Central memory CD8-positive, alpha-beta T cell (primary cell): Measurements from ENCODE around the gene PTPRC.

Experiments
- ATAC-seq: fragments of 150-1000 bp; cut with Tn5 transposase; replicated peaks from 2 replicates; pipeline ENCODE4 v1.10.0; 2022; ENCODE audit warnings: mild to moderate bottlenecking, moderate FRiP score, moderate number of reproducible peaks; ENCODE audit not compliant: poor library complexity, severe bottlenecking; ENCODE audit errors: extremely low read depth
- DNase-seq, 2 donors: peaks; one replicate each; pipeline ENCODE4 v3.0.0; 2021; ENCODE audit warnings: low spot score in 2 of 2
- H3K27ac Mint-ChIP-seq: one replicate; pipeline ENCODE4 v1.8.0; 2022; ENCODE audit warnings: low read depth, mild to moderate bottlenecking, moderate library complexity, mixed read lengths
- H3K27me3 Mint-ChIP-seq: one replicate; pipeline ENCODE4 v1.8.0; 2022; ENCODE audit warnings: mixed read lengths
- H3K36me3 Mint-ChIP-seq: one replicate; pipeline ENCODE4 v1.8.0; 2022; ENCODE audit warnings: mild to moderate bottlenecking, moderate library complexity, mixed read lengths; ENCODE audit not compliant: insufficient read depth
- H3K4me1 Mint-ChIP-seq: one replicate; pipeline ENCODE4 v1.8.0; 2022; ENCODE audit warnings: mixed read lengths
- H3K4me3 Mint-ChIP-seq: one replicate; pipeline ENCODE4 v1.8.0; 2022; ENCODE audit warnings: mild to moderate bottlenecking, moderate library complexity, mixed read lengths
- H3K9me3 Mint-ChIP-seq: one replicate; pipeline ENCODE4 v1.8.0; 2022; ENCODE audit warnings: mixed read lengths

PTPRC gene

DNA sequence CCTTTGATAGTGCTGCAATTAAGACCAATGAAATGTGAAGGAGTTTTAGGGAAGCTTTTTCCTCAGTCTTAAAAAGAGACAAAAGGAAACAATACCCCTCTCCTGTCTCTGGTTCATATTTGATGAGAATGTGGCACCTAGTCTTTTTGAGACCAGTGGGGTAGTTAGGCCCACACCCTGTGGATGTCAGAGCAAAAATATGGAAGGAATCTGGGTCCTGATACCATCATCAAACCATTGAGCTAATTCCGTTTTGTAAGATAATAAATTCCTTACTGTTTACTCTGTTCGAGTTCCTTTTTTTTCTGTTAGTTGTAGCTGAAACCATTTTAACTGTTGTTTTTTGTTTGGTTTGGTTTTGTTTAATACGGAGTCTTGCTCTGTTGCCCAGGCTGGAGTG, 33.3 kb downstream of the PTPRC start:
- Mint-ChIP-seq H3K27me3 (no peaks in the 10 kb centered on the region), H3K27ac (peak overlapping the region; percentile 78), H3K4me1 (peaks cover 82% of the 10 kb centered on the region), H3K36me3 (peaks cover 69% of the 10 kb centered on the region), H3K4me3 (peak overlapping the region; percentile 33), H3K9me3 (no peaks in the 10 kb centered on the region)
- ATAC-seq = no peak
- DNase-seq = no peak

DNA sequence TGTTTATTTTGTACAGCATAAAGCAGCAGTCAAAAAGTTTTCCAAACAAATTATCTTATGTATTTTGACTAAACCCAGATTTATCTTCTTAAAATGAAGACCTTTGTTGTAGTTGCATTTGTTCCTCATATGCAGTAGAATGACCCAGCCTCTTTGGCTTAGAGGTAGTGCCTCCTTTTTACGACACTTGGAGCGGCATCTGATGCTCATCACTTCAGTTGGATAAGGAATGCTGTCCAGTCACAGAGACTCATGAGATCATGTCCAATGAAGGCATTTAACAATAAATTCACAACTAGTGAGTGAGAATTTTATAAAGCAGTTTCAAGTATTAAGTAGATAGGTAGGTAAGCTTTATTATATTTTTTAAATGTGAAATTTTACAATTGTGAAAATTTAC, 35.2 kb downstream of the PTPRC start:
- ATAC-seq = no peak
- Mint-ChIP-seq H3K4me3 (no peak overlapping the region), H3K4me1 (peaks cover 78% of the 10 kb centered on the region), H3K9me3 (no peaks in the 10 kb centered on the region), H3K27ac (no peak overlapping the region), H3K36me3 (peaks cover 69% of the 10 kb centered on the region), H3K27me3 (no peaks in the 10 kb centered on the region)
- DNase-seq = no peak

GRCh38 chr1:198676253-198676652, 37.4 kb downstream of the PTPRC start:
- Mint-ChIP-seq H3K36me3 (peaks cover 80% of the 10 kb centered on the region), H3K27ac (peak overlapping the region; percentile 98), H3K4me3 (peak overlapping the region; percentile 79), H3K4me1 (peaks cover 74% of the 10 kb centered on the region), H3K27me3 (no peaks in the 10 kb centered on the region), H3K9me3 (no peaks in the 10 kb centered on the region)
- DNase-seq (no peak), ATAC-seq (no peak)

DNA sequence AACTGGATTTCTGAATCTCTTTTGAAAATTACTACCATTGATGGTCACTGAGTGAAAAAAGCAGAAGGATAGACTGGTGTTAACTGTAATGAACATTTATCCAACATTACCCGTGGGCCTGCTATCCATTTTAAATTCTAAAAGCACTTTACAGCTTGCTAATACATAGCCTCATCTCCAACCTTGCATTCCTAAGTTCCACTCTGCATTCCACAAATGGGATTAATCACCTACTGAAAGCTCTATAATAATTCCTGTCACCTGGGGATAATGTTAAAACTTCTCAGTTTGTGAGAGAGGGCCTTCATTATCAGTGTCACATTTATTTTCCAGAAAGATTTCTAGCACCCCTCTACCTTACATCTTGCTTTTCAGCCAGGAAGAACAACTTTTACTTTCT, 38.2 kb downstream of the PTPRC start:
- H3K4me1 Mint-ChIP-seq = peaks cover 69% of the 10 kb centered on the region
- no peaks in the 10 kb centered on the region for H3K9me3 Mint-ChIP-seq
- H3K4me3 Mint-ChIP-seq = peak overlapping the region; percentile 79
- H3K36me3 Mint-ChIP-seq = peaks cover 81% of the 10 kb centered on the region
- H3K27ac Mint-ChIP-seq = peak overlapping the region; percentile 98
- DNase-seq (no peak), ATAC-seq (no peak)
- no peaks in the 10 kb centered on the region for H3K27me3 Mint-ChIP-seq

- Mint-ChIP-seq H3K36me3 (peaks cover 80% of the 10 kb centered on the region), H3K4me1 (peaks cover 69% of the 10 kb centered on the region), H3K4me3 (peak overlapping the region; percentile 79), H3K27me3 (no peaks in the 10 kb centered on the region), H3K9me3 (no peaks in the 10 kb centered on the region), H3K27ac (peak overlapping the region; percentile 98)
- ATAC-seq = no peak
- no peak for DNase-seq
Measured at GRCh38 chr1:198677871-198678270, 39.0 kb downstream of the PTPRC start.

GRCh38 chr1:198678301-198678836, 39.5 kb downstream of the PTPRC start:
- Mint-ChIP-seq H3K4me3 (peak overlapping the region; percentile 79), H3K4me1 (peaks cover 69% of the 10 kb centered on the region), H3K36me3 (peaks cover 77% of the 10 kb centered on the region), H3K27ac (peak overlapping the region; percentile 98), H3K9me3 (no peaks in the 10 kb centered on the region), H3K27me3 (no peaks in the 10 kb centered on the region)
- DNase-seq (peak in 1 of 2 donors; percentile 65), ATAC-seq (peak; percentile 39)

GRCh38 chr1:198678901-198679329, 40.1 kb downstream of the PTPRC start:
- peak overlapping the region; percentile 79 for H3K4me3 Mint-ChIP-seq
- no peak for ATAC-seq
- H3K27ac Mint-ChIP-seq = peak overlapping the region; percentile 98
- H3K9me3 Mint-ChIP-seq = no peaks in the 10 kb centered on the region
- H3K36me3 Mint-ChIP-seq = peaks cover 74% of the 10 kb centered on the region
- DNase-seq = no peak
- H3K27me3 Mint-ChIP-seq = no peaks in the 10 kb centered on the region
- H3K4me1 Mint-ChIP-seq = peaks cover 70% of the 10 kb centered on the region

- peaks cover 73% of the 10 kb centered on the region for H3K4me1 Mint-ChIP-seq
- H3K4me3 Mint-ChIP-seq = peak overlapping the region; percentile 79
- peak overlapping the region; percentile 98 for H3K27ac Mint-ChIP-seq
- ATAC-seq (peak; percentile 18), DNase-seq (peak; percentile 36 to 57)
- H3K27me3 Mint-ChIP-seq = no peaks in the 10 kb centered on the region
- peaks cover 73% of the 10 kb centered on the region for H3K36me3 Mint-ChIP-seq
- no peaks in the 10 kb centered on the region for H3K9me3 Mint-ChIP-seq
Measured at GRCh38 chr1:198679535-198680173, 40.8 kb downstream of the PTPRC start.

DNA sequence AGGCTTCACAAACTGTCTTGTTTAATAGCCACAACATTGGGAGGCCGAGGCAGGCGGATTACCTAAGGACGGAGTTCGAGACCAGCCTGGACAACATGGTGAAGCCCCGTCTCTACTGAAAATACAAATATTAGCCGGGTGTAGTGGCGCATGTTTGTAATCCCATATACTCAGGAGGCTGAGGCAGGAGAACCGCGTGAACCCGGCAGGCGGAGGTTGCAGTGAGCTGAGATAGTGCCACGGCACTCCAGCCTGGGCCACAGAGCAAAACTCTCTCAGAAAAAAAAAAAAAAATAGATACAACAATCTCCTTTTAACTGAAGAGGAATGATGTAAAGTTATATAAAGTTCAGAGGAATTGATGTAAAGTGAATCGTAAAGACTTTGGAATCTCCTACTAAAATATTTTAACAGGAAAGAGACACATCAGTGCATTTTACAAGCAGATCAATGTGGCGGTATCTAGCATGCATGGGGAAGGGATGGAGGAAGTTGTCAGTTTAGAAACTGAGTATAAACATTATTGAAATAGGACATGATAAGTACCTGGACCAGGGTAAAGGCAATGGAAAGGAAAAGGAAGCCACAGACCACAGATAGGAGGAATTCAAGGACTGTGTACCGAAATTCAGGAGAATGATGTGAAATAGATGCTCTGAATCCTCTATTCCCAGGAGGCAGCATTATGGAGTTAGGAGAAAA, 41.5 kb downstream of the PTPRC start:
- no peak for ATAC-seq
- no peaks in the 10 kb centered on the region for H3K27me3 Mint-ChIP-seq
- H3K4me1 Mint-ChIP-seq = peaks cover 70% of the 10 kb centered on the region
- H3K27ac Mint-ChIP-seq = peak overlapping the region; percentile 98
- H3K36me3 Mint-ChIP-seq = peaks cover 71% of the 10 kb centered on the region
- no peak for DNase-seq
- H3K4me3 Mint-ChIP-seq = peak overlapping the region; percentile 79
- H3K9me3 Mint-ChIP-seq = no peaks in the 10 kb centered on the region

- ATAC-seq = peak; percentile 22
- peak overlapping the region; percentile 98 for H3K27ac Mint-ChIP-seq
- H3K4me3 Mint-ChIP-seq = peak overlapping the region; percentile 79
- H3K9me3 Mint-ChIP-seq = no peaks in the 10 kb centered on the region
- DNase-seq = no peak
- no peaks in the 10 kb centered on the region for H3K27me3 Mint-ChIP-seq
- H3K36me3 Mint-ChIP-seq = peaks cover 66% of the 10 kb centered on the region
- H3K4me1 Mint-ChIP-seq = peaks cover 67% of the 10 kb centered on the region
Measured at GRCh38 chr1:198681252-198681651, 42.4 kb downstream of the PTPRC start.

DNA sequence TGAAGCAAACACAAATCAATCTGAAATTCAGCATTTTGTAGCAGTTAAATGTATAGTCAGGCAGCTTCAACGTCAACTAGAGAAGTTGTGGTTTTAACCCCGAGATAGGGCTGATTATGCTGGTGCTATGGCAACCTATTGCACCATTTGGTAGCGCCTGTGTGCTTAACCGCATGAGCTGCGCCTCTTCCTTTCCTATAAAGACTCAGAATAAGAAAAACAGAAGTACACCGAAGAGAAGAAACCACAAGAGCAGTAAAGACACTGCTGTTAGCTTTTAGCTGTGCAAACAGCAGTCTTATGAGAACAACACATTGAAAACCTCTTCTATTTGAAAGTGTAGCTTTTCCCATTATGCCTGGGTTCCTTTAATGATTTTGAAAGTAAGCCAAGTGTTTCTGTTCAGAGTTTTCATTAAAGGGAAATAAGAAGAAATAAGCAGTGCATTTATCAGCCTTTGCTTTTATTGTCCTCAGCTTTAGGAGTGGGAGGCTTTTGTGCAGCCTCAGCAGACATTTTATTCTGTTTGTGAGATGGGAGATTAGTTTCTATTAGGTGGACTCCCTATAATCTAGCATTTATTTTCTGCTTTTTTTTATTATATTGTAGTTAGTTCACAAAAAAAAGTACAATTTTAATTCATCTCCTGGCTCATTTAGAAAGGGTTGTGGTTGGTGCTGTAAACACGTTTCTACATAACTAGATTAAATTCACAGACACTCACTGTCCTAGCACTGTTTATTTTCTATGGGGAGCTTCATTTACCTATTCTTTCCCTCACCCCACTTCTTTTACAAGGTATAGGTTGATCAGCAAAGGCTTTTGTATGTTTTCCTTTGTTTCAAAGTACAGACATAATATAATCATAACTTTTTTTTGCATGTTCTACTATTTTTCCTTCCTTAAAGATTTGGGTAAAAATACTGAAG, 43.3 kb downstream of the PTPRC start:
- Mint-ChIP-seq H3K27ac (peak overlapping the region; percentile 98), H3K4me1 (peaks cover 65% of the 10 kb centered on the region)

DNA sequence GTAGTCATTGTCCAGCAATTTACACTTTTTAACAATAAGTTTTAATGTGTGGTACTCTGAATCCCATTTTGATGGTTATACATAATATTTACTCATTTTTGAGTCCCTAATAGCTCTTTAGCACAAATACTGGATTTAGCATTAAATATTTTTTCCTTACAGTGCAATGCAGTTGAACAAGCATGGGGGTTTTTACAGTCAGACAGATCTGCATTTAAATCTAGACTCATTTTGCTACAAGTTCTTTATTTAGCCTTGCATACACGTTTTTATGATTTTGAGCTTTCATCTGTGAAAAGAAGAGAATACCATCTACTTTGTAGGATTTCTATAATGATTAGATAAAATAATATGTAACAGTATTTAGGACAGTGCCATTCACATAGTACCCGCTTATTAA, 44.0 kb downstream of the PTPRC start:
- Mint-ChIP-seq H3K36me3 (peaks cover 57% of the 10 kb centered on the region), H3K4me1 (peaks cover 67% of the 10 kb centered on the region), H3K27ac (peak overlapping the region; percentile 98), H3K9me3 (no peaks in the 10 kb centered on the region), H3K4me3 (peak overlapping the region; percentile 79), H3K27me3 (no peaks in the 10 kb centered on the region)
- ATAC-seq (no peak), DNase-seq (no peak)

More for the DNA sequence above, 43.3 kb downstream of the PTPRC start:
- peaks cover 61% of the 10 kb centered on the region for H3K36me3 Mint-ChIP-seq
- ATAC-seq (peak; percentile 83), DNase-seq (peak; percentile 40 to 82)
- no peaks in the 10 kb centered on the region for H3K27me3 Mint-ChIP-seq
- peak overlapping the region; percentile 79 for H3K4me3 Mint-ChIP-seq
- no peaks in the 10 kb centered on the region for H3K9me3 Mint-ChIP-seq
